Stomach smooth muscle (tissue), 2 donors: ENCODE data around the gene RRP36.
"Not testable (repeated sequence)": the region's sequence is repeated elsewhere in the genome, so short reads cannot be mapped to it uniquely, and the experiment has no call there.

ENCODE experiments used
- H3K27ac ChIP-seq: one replicate; pipeline ENCODE4 v1.7.0; 2013; ENCODE audit warnings: mild to moderate bottlenecking, low read length, inconsistent platforms
- H3K27me3 ChIP-seq, 2 donors: one replicate each; pipeline ENCODE4 v1.7.0; 2013; ENCODE audit warnings: low read length in 2 of 2; ENCODE audit not compliant: insufficient read depth in 2 of 2, control insufficient read depth in 1 of 2
- H3K36me3 ChIP-seq, 2 donors: one replicate each; pipeline ENCODE4 v1.7.0; 2013; ENCODE audit warnings: low read length in 2 of 2; ENCODE audit not compliant: control insufficient read depth in 2 of 2, insufficient read depth in 2 of 2
- H3K4me1 ChIP-seq: one replicate; pipeline ENCODE4 v1.7.0; 2013; ENCODE audit warnings: low read length; ENCODE audit not compliant: control insufficient read depth, insufficient read depth
- H3K4me3 ChIP-seq, 2 donors: one replicate each; pipeline ENCODE4 v1.7.0; 2013; ENCODE audit warnings: low read length in 2 of 2
- H3K9ac ChIP-seq, 2 donors: one replicate each; pipeline ENCODE4 v1.7.0; 2013; ENCODE audit warnings: low read length in 2 of 2, mild to moderate bottlenecking in 1 of 2
- H3K9me3 ChIP-seq, 2 donors: one replicate each; pipeline ENCODE4 v1.7.0; 2013; ENCODE audit warnings: low read length in 2 of 2; ENCODE audit not compliant: control insufficient read depth in 2 of 2
- donor health status: healthy.
- donor health status: Pancreatic carcinoma.

The RRP36 gene

GRCh38 chr6:43037197-43037596 is 15.8 kb downstream of the RRP36 start:
- Histone ChIP-seq H3K9ac (no peak overlapping the region), H3K4me3 (no peak overlapping the region), H3K36me3 (peaks cover 32 to 39% of the 10 kb centered on the region in 2 donors), H3K27ac (no peak overlapping the region), H3K4me1 (no peaks in the 10 kb centered on the region), H3K9me3 (no peaks in the 10 kb centered on the region), H3K27me3 (no peaks in the 10 kb centered on the region)

GRCh38 chr6:43037706-43038105 is 16.3 kb downstream of the RRP36 start:
- no peak overlapping the region for H3K4me3 ChIP-seq
- H3K36me3 ChIP-seq: peaks cover 34 to 36% of the 10 kb centered on the region in 2 donors
- no peak overlapping the region for H3K27ac ChIP-seq
- no peaks in the 10 kb centered on the region for H3K9me3 ChIP-seq
- H3K27me3 ChIP-seq: no peaks in the 10 kb centered on the region
- H3K9ac ChIP-seq: no peak overlapping the region
- no peaks in the 10 kb centered on the region for H3K4me1 ChIP-seq

- peaks cover 38 to 40% of the 10 kb centered on the region in 2 donors for H3K36me3 ChIP-seq
- H3K27me3 ChIP-seq: no peaks in the 10 kb centered on the region
- H3K9ac ChIP-seq: no peak overlapping the region
- no peaks in the 10 kb centered on the region for H3K9me3 ChIP-seq
- no peak overlapping the region for H3K27ac ChIP-seq
- H3K4me1 ChIP-seq: no peaks in the 10 kb centered on the region
- no peak overlapping the region for H3K4me3 ChIP-seq
Measured at GRCh38 chr6:43038727-43039126, 17.3 kb downstream of the RRP36 start.

GRCh38 chr6:43040542-43041257 is 19.3 kb downstream of the RRP36 start:
- H3K36me3 ChIP-seq: peaks cover 35 to 40% of the 10 kb centered on the region in 2 donors
- H3K27ac ChIP-seq: no peak overlapping the region
- no peak overlapping the region for H3K4me3 ChIP-seq
- no peak overlapping the region for H3K9ac ChIP-seq
- no peaks in the 10 kb centered on the region for H3K27me3 ChIP-seq
- H3K9me3 ChIP-seq: no peaks in the 10 kb centered on the region
- no peaks in the 10 kb centered on the region for H3K4me1 ChIP-seq

- H3K4me1 ChIP-seq, H3K27ac ChIP-seq, H3K27me3 ChIP-seq, H3K9ac ChIP-seq, H3K4me3 ChIP-seq, H3K9me3 ChIP-seq: not testable (repeated sequence)
- H3K36me3 ChIP-seq: peaks cover 39 to 43% of the 10 kb centered on the region in 2 donors
Measured at GRCh38 chr6:43041475-43041874, 20.1 kb downstream of the RRP36 start.

GRCh38 chr6:43043310-43043709 is 21.9 kb downstream of the RRP36 start:
- Histone ChIP-seq H3K27ac (no peak overlapping the region), H3K9me3 (no peaks in the 10 kb centered on the region), H3K9ac (no peak overlapping the region), H3K4me1 (no peaks in the 10 kb centered on the region), H3K27me3 (no peaks in the 10 kb centered on the region), H3K4me3 (no peak overlapping the region), H3K36me3 (peaks cover 21 to 29% of the 10 kb centered on the region in 2 donors)

- H3K36me3 ChIP-seq: peaks cover 14 to 25% of the 10 kb centered on the region in 2 donors
- H3K27ac ChIP-seq: no peak overlapping the region
- H3K9me3 ChIP-seq: no peaks in the 10 kb centered on the region
- H3K4me1 ChIP-seq: no peaks in the 10 kb centered on the region
- no peaks in the 10 kb centered on the region for H3K27me3 ChIP-seq
- no peak overlapping the region for H3K9ac ChIP-seq
- H3K4me3 ChIP-seq: no peak overlapping the region
Measured at GRCh38 chr6:43045371-43045930, 24.0 kb downstream of the RRP36 start.

- Histone ChIP-seq H3K9me3 (no peaks in the 10 kb centered on the region), H3K4me1 (peaks cover 3% of the 10 kb centered on the region), H3K27me3 (no peaks in the 10 kb centered on the region), H3K4me3 (no peak overlapping the region), H3K9ac (no peak overlapping the region), H3K36me3 (peaks cover 8 to 18% of the 10 kb centered on the region in 2 donors), H3K27ac (no peak overlapping the region)
Measured at GRCh38 chr6:43047998-43048397, 26.6 kb downstream of the RRP36 start.

GRCh38 chr6:43050981-43051380 is 29.6 kb downstream of the RRP36 start:
- H3K4me1 ChIP-seq: peaks cover 13% of the 10 kb centered on the region
- no peaks in the 10 kb centered on the region for H3K9me3 ChIP-seq
- H3K27me3 ChIP-seq: no peaks in the 10 kb centered on the region
- no peak overlapping the region for H3K27ac ChIP-seq
- H3K4me3 ChIP-seq: no peak overlapping the region
- no peak overlapping the region for H3K9ac ChIP-seq
- H3K36me3 ChIP-seq: peaks cover 10 to 14% of the 10 kb centered on the region in 2 donors

GRCh38 chr6:43052225-43052841 is 30.9 kb downstream of the RRP36 start:
- Histone ChIP-seq H3K27ac (peak overlapping the region; percentile 92), H3K36me3 (peaks cover 12 to 13% of the 10 kb centered on the region in 2 donors), H3K27me3 (no peaks in the 10 kb centered on the region), H3K4me1 (peaks cover 13% of the 10 kb centered on the region), H3K9me3 (no peaks in the 10 kb centered on the region), H3K9ac (no peak overlapping the region), H3K4me3 (peak overlapping the region in 1 of 2 donors; percentile 76)
